ENCODE results near the gene SIGLEC6. TPM values are rescaled to one million over a fixed set of nuclear protein-coding genes. Genes with fewer than 3 reads are reported as not detected.

Gene SIGLEC6
- total and polyA plus RNA-seq, 3 experiments from 2014 or later: not detected

Other genes with a start within 250 kb of the SIGLEC6 start
- under 1 TPM; 0.09 TPM for gene IGLON5, start 220.0 kb downstream of the SIGLEC6 start, total RNA-seq
- not detected for gene IGLON5, start 220.0 kb downstream of the SIGLEC6 start, polyA plus RNA-seq
- 1 to 10 TPM; 3.3 to 3.6 TPM for gene VSIG10L, start 189.5 kb downstream of the SIGLEC6 start, total RNA-seq
- gene VSIG10L, start 189.5 kb downstream of the SIGLEC6 start, polyA plus RNA-seq: 0.29 TPM
- gene ETFB, start 165.3 kb downstream of the SIGLEC6 start, total RNA-seq: 100 to 1,000 TPM; 122 to 124 TPM
- gene ETFB, start 165.3 kb downstream of the SIGLEC6 start, polyA plus RNA-seq: 80.0 TPM
- gene CLDND2, start 162.7 kb downstream of the SIGLEC6 start, total RNA-seq: 10 to 100 TPM; 24.9 to 25.0 TPM
- gene CLDND2, start 162.7 kb downstream of the SIGLEC6 start, polyA plus RNA-seq: 1.5 TPM
- gene NKG7, start 159.0 kb downstream of the SIGLEC6 start, total RNA-seq: 100 to 1,000 TPM; 866 to 901 TPM
- 2,087 TPM for gene NKG7, start 159.0 kb downstream of the SIGLEC6 start, polyA plus RNA-seq
- under 1 TPM; 0.66 to 0.93 TPM for gene LIM2, start 143.7 kb downstream of the SIGLEC6 start, total RNA-seq
- 0.38 TPM for gene LIM2, start 143.7 kb downstream of the SIGLEC6 start, polyA plus RNA-seq
- gene C19orf84, start 141.1 kb downstream of the SIGLEC6 start, total RNA-seq: not detected
- gene C19orf84, start 141.1 kb downstream of the SIGLEC6 start, polyA plus RNA-seq: not detected
- gene SIGLEC10, start 114.0 kb downstream of the SIGLEC6 start, total RNA-seq: 1 to 10 TPM; 2.4 to 2.9 TPM
- 1.1 TPM for gene SIGLEC10, start 114.0 kb downstream of the SIGLEC6 start, polyA plus RNA-seq
- not detected for gene SIGLEC8, start 73.2 kb downstream of the SIGLEC6 start, total RNA-seq
- not detected for gene SIGLEC8, start 73.2 kb downstream of the SIGLEC6 start, polyA plus RNA-seq
- not detected for gene CEACAM18, start 53.1 kb downstream of the SIGLEC6 start, total RNA-seq
- not detected for gene CEACAM18, start 53.1 kb downstream of the SIGLEC6 start, polyA plus RNA-seq
- gene SIGLEC12, start 29.9 kb downstream of the SIGLEC6 start, total RNA-seq: 1 to 10 TPM in 1 of 2 experiments, under 1 TPM in 1; 0.60 to 1.0 TPM
- 0.31 TPM for gene SIGLEC12, start 29.9 kb downstream of the SIGLEC6 start, polyA plus RNA-seq
- 10 to 100 TPM in 1 of 2 experiments, 1 to 10 TPM in 1; 10.0 to 11.6 TPM for gene ZNF175, start 39.6 kb upstream of the SIGLEC6 start, total RNA-seq
- gene ZNF175, start 39.6 kb upstream of the SIGLEC6 start, polyA plus RNA-seq: 3.2 TPM
- gene SIGLEC5, start 98.7 kb upstream of the SIGLEC6 start, total RNA-seq: under 1 TPM in 1 of 2 experiments, not detected in 1; 0.13 TPM
- not detected for gene SIGLEC5, start 98.7 kb upstream of the SIGLEC6 start, polyA plus RNA-seq
- under 1 TPM; 0.33 to 0.35 TPM for gene SIGLEC14, start 115.2 kb upstream of the SIGLEC6 start, total RNA-seq
- gene SIGLEC14, start 115.2 kb upstream of the SIGLEC6 start, polyA plus RNA-seq: not detected
- 1 to 10 TPM; 3.1 to 3.3 TPM for gene SPACA6, start 161.7 kb upstream of the SIGLEC6 start, total RNA-seq
- 2.2 TPM for gene SPACA6, start 161.7 kb upstream of the SIGLEC6 start, polyA plus RNA-seq
- gene HAS1, start 192.3 kb upstream of the SIGLEC6 start, total RNA-seq: not detected
- not detected for gene HAS1, start 192.3 kb upstream of the SIGLEC6 start, polyA plus RNA-seq
- gene FPR1, start 220.2 kb upstream of the SIGLEC6 start, total RNA-seq: not detected
- gene FPR1, start 220.2 kb upstream of the SIGLEC6 start, polyA plus RNA-seq: not detected
- not detected for gene FPR2, start 229.5 kb upstream of the SIGLEC6 start, total RNA-seq
- not detected for gene FPR2, start 229.5 kb upstream of the SIGLEC6 start, polyA plus RNA-seq

All from CD8-positive, alpha-beta memory T cell (primary cell).